HCT116 (cell line): ENCODE data around the gene KCNA3.

ENCODE experiments used
- POLR2A ChIP-seq: IDR thresholded peaks from 2 replicates; pipeline ENCODE4 v1.7.0; 2011; ENCODE audit warnings: borderline replicate concordance; ENCODE audit not compliant: insufficient read depth, insufficient read length; ENCODE audit errors: extremely low read depth
- POLR2AphosphoS5 ChIP-seq: IDR thresholded peaks from 2 replicates; pipeline ENCODE4 v1.6.1; 2011; ENCODE audit warnings: mild to moderate bottlenecking, low read depth, low read length, moderate library complexity
- RAD21 ChIP-seq: IDR thresholded peaks from 2 replicates; pipeline ENCODE4 v1.6.1; 2012; ENCODE audit warnings: low read depth, mild to moderate bottlenecking
- TCF7L2 ChIP-seq: IDR thresholded peaks from 2 replicates; pipeline ENCODE4 v1.7.0; 2011; ENCODE audit warnings: borderline replicate concordance, inconsistent platforms; ENCODE audit not compliant: insufficient read depth, insufficient read length; ENCODE audit errors: extremely low read depth
- TF ChIP-seq, protein P1 (sequence below), 3 experiments: fragments of 200-600 bp in 1 of 3; sonication (generic) in 1 of 3; IDR thresholded peaks in 2 of 3; conservative IDR thresholded peaks in 1 of 3; 2 replicates each; pipeline ENCODE4 v1.5.1; 2012 to 2017; ENCODE audit warnings: low read depth in 2 of 3, low read length in 2 of 3, antibody characterized with exemption in 1 of 3, borderline replicate concordance in 1 of 3, control low read depth in 1 of 3, mild to moderate bottlenecking in 1 of 3, mixed read lengths in 1 of 3, mixed run types in 1 of 3, moderate library complexity in 1 of 3; ENCODE audit not compliant: insufficient read depth in 1 of 3
- TF ChIP-seq, protein P2 (sequence below): IDR thresholded peaks from 2 replicates; pipeline ENCODE4 v1.6.1; 2012; ENCODE audit warnings: low read depth

DNA sequence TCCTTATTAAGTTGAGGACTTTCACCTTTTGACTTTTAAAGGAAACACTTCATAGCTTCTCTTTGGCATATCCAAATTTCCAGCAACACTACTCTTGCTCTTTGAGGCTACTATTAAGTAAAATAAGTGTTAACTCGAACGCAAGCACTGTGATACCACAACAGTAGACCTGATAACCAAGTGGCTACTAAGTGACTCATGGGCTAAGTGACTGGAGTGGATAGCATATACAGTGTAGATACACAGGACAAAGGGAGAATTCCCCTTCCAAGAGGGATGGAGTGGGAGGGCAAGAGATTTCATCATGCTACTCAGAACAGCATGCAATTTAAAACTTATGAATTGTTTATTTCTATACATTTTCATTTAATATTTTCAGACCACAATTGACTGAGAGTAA is 9.8 kb upstream of the KCNA3 start:
- TF ChIP-seq POLR2AphosphoS5 (no peak), RAD21 (no peak), TCF7L2 (no peak), POLR2A (no peak)
- TF ChIP-seq, protein P1, sequence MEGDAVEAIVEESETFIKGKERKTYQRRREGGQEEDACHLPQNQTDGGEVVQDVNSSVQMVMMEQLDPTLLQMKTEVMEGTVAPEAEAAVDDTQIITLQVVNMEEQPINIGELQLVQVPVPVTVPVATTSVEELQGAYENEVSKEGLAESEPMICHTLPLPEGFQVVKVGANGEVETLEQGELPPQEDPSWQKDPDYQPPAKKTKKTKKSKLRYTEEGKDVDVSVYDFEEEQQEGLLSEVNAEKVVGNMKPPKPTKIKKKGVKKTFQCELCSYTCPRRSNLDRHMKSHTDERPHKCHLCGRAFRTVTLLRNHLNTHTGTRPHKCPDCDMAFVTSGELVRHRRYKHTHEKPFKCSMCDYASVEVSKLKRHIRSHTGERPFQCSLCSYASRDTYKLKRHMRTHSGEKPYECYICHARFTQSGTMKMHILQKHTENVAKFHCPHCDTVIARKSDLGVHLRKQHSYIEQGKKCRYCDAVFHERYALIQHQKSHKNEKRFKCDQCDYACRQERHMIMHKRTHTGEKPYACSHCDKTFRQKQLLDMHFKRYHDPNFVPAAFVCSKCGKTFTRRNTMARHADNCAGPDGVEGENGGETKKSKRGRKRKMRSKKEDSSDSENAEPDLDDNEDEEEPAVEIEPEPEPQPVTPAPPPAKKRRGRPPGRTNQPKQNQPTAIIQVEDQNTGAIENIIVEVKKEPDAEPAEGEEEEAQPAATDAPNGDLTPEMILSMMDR (IDR thresholded peaks at IDR 0.05 in 2 of 3, conservative IDR thresholded peaks at IDR 0.05 in 1 of 3; ENCODE audit: borderline replicate concordance in 1 of 3, insufficient read depth in 1 of 3, low read depth in 2 of 3, low read length in 2 of 3): no peak
- TF ChIP-seq, protein P2, sequence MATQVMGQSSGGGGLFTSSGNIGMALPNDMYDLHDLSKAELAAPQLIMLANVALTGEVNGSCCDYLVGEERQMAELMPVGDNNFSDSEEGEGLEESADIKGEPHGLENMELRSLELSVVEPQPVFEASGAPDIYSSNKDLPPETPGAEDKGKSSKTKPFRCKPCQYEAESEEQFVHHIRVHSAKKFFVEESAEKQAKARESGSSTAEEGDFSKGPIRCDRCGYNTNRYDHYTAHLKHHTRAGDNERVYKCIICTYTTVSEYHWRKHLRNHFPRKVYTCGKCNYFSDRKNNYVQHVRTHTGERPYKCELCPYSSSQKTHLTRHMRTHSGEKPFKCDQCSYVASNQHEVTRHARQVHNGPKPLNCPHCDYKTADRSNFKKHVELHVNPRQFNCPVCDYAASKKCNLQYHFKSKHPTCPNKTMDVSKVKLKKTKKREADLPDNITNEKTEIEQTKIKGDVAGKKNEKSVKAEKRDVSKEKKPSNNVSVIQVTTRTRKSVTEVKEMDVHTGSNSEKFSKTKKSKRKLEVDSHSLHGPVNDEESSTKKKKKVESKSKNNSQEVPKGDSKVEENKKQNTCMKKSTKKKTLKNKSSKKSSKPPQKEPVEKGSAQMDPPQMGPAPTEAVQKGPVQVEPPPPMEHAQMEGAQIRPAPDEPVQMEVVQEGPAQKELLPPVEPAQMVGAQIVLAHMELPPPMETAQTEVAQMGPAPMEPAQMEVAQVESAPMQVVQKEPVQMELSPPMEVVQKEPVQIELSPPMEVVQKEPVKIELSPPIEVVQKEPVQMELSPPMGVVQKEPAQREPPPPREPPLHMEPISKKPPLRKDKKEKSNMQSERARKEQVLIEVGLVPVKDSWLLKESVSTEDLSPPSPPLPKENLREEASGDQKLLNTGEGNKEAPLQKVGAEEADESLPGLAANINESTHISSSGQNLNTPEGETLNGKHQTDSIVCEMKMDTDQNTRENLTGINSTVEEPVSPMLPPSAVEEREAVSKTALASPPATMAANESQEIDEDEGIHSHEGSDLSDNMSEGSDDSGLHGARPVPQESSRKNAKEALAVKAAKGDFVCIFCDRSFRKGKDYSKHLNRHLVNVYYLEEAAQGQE: no peak
